ENCODE measurements around the gene DES. TPM values are rescaled to one million over a fixed set of nuclear protein-coding genes. Genes with fewer than 3 reads are reported as not detected.

Gene DES
- total RNA-seq, 2 donors from 2014 or later: 6,561 to 7,652 TPM

DNA sequence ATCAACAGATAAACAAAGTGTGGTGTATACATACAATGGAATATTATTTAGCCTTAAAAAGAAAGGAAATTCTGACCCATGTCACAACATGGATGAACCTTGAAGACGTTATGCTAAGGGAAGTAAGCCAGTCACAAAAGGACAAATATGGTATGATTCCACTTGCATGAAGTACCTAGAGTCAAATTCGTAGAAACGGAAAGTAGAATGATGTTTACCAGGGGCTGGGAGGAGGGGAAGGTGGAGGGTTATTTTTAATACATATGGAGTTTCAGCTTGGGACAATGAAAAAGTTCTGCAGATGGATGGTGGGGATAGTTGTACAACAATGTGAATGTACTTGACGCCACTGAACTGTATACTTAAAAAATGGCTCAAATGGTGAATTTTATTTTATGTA, 3.3 kb upstream of the DES start:
- DNase-seq (ENCODE audit: low spot score): no peak
- intact Hi-C loops (cut with DNase I): no loop called here

GRCh38 chr2:219415580-219416234, 2.5 kb upstream of the DES start:
- intact Hi-C loops (cut with DNase I): no loop called here
- DNase-seq (ENCODE audit: low spot score): peak; percentile 35

GRCh38 chr2:219416235-219416602, 2.0 kb upstream of the DES start:
- intact Hi-C loops (cut with DNase I): no loop called here
- DNase-seq (ENCODE audit: low spot score): no peak

GRCh38 chr2:219416938-219417337, 1.2 kb upstream of the DES start:
- DNase-seq (ENCODE audit: low spot score): no peak
- intact Hi-C loops (cut with DNase I): no loop called here

- intact Hi-C loops (cut with DNase I): no loop called here
- no peak for DNase-seq (ENCODE audit: low spot score)
Observed at GRCh38 chr2:219417374-219417773, 803 bp upstream of the DES start.

GRCh38 chr2:219419012-219419324, 791 bp downstream of the DES start:
- peak; percentile 32 for DNase-seq (ENCODE audit: low spot score)
- intact Hi-C loops (cut with DNase I): loop anchor here in 1 of 2 donors (2.0 kb wide), 1 partner anchor 14 kb away; no protein-coding TSS in a partner anchor

GRCh38 chr2:219419331-219420197, 1.4 kb downstream of the DES start:
- intact Hi-C loops (cut with DNase I): loop anchor here in 1 of 2 donors (2.0 kb wide), 1 partner anchor 15 kb away; no protein-coding TSS in a partner anchor
- peak; percentile 78 for DNase-seq (ENCODE audit: low spot score)

DNA sequence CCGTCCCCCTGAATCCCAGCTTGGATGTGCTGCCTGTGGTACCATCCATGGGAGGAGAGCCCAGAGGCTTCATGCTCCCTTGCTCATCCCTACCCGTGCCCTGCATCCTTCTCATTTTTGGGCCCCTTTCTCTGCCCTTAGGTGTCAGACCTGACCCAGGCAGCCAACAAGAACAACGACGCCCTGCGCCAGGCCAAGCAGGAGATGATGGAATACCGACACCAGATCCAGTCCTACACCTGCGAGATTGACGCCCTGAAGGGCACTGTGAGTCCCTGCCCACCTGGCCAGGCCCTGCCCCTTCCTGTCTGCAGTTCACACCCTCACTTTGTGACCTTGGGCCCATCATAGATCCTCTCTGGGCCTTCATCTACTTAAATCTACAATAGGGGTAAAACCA, 2.5 kb downstream of the DES start:
- intact Hi-C loops (cut with DNase I): no loop called here
- DNase-seq (ENCODE audit: low spot score): peak; percentile 76

- intact Hi-C loops (cut with DNase I): no loop called here
- DNase-seq (ENCODE audit: low spot score): peak; percentile 62
Observed at GRCh38 chr2:219421323-219421722, 3.1 kb downstream of the DES start.

DNA sequence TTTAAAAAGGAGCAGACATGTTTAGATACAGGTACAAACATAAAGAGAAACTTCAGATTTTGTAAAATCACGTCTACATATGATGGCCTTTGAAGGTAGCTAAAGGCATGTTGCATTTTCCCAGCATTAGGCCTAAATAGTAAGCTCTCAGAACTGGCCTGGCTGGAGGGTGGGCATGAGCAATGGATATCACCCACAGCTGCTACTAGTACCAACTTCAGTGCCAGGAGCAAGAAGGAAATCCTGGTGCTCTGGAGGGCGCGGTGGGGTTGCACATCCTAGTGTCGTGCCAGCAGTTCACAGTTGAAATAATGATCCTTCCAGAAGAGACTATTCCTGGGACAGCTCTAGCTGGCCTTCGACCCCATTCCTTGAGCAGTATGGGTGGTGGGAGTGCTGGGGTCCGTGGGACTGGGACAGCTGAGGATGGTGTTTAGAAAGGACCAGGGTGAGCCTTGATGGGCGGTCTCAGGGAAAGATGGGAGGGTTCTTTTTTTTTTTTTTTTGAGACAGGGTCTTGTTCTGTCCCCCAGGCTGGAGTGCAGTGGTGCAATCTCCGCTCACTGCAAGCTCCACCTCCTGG, 4.9 kb downstream of the DES start:
- DNase-seq (ENCODE audit: low spot score): peak; percentile 38
- intact Hi-C loops (cut with DNase I): no loop called here

DNA sequence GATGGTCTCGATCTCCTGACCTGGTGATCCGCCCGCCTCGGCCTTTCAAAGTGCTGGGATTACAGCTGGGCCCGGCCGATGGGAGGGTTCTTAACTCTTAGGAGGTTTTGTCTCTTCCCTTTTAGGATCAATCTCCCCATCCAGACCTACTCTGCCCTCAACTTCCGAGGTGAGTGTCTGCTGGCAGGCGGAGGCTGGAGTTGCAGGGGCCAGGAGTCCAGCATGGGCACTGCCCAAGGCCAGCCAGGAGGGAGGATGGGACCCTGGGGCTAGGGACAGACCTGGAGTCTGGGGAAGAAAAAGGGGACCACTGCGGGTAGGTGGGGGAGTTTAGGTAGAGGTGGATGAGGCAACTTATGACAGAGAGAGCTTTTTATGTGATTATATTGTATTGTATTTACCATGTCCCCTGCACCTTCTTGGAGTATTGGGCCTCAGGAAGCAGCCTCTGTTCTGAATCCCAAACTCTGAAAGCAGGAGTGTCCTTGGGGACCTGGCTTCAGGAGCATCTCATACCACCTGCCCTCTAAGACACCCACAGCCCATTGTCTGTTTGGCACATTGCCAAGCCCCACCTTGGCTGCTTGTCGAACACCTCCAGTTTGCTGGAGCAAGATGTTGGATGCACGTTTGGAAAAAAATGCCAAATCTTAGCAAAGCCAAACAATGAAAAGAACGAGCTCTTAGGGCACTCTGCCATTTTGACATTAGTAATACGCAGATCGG, 5.6 kb downstream of the DES start:
- intact Hi-C loops (cut with DNase I): no loop called here
- peak; percentile 75 for DNase-seq (ENCODE audit: low spot score)

DNA sequence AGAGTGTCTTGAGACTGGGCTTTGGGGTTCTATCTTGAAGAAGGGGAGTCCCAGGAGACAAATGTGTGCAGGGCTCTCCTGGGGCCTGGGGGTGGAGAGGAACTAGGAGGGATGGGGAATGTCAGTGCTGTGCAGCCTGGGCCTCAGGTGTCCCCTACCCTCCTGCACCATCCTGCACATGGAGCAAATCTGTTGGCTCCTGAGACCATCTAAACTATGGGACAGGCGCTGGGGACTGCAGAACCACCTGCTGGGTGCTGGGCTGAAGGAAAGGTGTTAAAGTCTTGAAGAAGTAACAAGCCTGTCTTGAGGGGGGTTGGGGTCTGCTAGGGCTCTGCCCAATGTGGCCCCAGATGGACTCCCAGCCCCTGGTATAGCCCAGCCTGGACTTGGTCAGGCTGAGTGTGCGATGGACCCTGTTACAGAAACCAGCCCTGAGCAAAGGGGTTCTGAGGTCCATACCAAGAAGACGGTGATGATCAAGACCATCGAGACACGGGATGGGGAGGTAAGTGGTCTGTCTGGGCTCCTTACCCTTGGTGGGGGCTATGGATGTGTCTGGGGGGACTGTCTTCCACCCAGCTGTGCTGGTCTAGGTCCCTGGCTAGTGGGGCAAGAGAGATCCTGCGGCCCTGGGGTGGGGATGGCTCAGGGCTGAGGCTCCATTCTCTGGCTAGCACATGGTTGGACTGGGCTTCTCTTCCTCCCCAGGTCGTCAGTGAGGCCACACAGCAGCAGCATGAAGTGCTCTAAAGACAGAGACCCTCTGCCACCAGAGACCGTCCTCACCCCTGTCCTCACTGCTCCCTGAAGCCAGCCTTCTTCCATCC, 7.3 kb downstream of the DES start:
- DNase-seq (ENCODE audit: low spot score): peak; percentile 53

DNA sequence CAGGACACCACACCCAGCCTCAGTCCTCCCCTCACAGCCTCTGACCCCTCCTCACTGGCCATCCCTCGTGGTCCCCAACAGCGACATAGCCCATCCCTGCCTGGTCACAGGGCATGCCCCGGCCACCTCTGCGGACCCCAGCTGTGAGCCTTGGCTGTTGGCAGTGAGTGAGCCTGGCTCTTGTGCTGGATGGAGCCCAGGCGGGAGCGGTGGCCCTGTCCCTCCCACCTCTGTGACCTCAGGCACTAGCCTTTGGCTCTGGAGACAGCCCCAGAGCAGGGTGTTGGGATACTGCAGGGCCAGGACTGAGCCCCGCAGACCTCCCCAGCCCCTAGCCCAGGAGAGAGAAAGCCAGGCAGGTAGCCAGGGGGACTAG, 7.9 kb downstream of the DES start:
- intact Hi-C loops (cut with DNase I): no loop called here
- DNase-seq (ENCODE audit: low spot score): peak; percentile 71

More for the DNA sequence above, 7.3 kb downstream of the DES start:
- intact Hi-C loops (cut with DNase I): no loop called here

GRCh38 chr2:219426534-219427136, 8.5 kb downstream of the DES start:
- peak; percentile 64 for DNase-seq (ENCODE audit: low spot score)
- intact Hi-C loops (cut with DNase I): no loop called here

DNA sequence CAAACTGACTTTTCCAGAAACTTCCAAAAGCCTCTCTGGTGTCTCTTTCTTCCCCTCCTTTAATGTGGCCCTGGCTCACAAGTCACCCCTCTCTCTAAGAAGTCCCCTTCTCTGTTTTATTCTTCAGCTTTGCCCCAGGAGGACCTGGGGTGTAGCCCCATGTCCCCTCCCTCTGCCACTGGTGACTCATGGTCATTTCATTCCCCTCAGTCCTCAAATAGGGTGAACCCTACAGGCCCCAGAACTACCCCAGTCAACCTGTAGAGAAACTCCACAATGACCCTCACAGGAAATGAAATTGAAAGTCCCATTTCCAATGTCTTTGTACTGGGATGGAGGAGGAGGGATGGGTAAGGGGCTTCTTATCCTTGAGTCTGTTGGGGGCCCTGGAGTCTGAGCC, 10.3 kb downstream of the DES start:
- intact Hi-C loops (cut with DNase I): no loop called here
- no peak for DNase-seq (ENCODE audit: low spot score)

- DNase-seq (ENCODE audit: low spot score): peak; percentile 49
- intact Hi-C loops (cut with DNase I): no loop called here
Observed at GRCh38 chr2:219429958-219430606, 11.9 kb downstream of the DES start.

DNA sequence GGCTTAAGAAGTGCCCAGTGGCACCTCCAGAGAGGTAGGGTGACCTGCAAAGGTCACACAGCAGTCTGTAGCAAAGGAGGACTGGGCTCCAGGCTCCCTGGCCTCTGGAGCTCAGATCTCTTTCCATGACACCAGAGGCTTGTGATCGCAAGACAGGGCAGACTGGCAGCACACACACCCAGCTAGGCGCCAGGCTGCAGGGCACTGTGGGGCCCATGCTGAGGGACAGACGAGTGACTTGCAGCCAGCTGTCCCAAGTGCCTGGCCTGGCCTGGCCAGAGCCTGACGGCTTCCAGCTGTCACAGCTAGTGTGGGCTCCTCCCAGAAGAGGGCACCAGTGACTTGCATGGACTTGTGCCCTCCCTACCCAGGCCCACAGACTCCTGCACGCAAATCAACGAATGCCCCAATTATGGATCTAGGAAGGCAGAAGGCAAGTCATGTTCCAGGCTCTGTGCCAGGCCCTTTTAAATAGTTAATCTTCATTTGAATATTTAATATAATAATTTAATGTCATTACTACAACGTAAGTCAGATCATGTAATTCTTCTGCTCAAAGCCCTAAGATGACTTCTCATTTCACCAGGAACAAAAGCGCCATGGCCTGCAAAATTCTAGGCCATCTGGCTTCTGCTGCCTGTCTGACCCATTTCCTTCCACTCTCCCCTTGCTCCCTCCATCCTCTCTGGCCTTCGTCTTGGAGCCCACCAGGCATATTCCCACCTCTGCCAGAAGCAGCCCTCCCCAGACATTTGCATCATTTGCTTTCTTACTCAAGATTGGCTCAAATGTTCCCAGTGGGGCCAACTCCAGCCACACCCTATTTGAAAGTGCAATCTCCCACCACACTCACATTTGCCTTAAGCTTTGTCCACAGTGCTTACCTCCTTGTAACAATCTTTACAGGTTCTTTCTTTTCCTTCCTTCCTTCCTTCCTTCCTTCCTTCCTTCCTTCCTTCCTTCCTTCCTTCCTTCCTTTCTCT, 12.7 kb downstream of the DES start:
- DNase-seq (ENCODE audit: low spot score): peak; percentile 63
- intact Hi-C loops (cut with DNase I): no loop called here

Measured in posterior vena cava (tissue), 2 donors.